ENCODE data around the gene GPANK1.

GPANK1 gene

DNA sequence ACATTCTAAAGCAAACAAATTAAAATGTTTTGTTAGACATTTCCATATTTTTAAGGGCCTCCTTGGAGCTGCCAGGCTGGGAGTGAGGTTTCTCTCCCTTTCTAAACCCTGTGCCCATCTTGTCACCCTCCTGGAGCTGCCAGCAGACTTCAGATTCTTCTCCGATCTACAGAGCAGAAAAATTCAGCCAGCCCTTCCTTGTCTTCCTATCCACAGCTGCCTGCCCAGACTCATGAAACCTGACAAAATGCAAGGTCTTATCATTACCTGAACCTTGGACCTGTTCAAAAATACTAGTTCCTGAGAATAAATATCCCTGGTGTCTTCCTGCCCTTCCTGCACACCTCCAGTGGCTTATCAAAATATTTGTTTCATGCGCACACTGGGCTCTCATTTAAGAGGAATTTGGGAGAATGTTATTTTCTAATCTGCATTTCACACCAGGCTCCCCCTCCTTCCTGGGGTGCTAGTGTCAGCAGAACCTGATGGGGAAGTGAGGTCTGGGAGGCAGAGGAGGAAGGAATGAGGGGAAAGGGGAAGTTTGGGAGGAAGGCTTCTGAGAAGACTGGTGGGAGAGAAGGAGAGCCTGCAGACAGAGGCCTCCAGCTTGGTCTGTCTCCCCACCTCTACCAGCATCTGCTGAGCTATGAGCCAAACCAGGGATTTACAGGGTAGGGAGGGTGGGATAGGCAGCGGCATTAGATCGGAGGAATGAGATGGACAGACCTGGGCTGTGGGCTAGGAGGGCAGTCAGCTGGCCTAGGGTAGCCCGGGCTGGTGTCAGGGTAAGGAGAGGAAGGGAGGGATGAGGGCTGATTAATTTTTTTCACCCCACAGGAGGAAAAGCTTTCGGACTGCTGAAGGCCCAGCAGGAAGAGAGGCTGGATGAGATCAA, 49.9 kb downstream of the GPANK1 start, which contains the start of gene AIF1:
Gene AIF1, plus strand, starts transcription at position 551 of the 895 bp plus-strand sequence. Its CDS starts 96 bp downstream, at position 647.
- DNase-seq = no peak

DNA sequence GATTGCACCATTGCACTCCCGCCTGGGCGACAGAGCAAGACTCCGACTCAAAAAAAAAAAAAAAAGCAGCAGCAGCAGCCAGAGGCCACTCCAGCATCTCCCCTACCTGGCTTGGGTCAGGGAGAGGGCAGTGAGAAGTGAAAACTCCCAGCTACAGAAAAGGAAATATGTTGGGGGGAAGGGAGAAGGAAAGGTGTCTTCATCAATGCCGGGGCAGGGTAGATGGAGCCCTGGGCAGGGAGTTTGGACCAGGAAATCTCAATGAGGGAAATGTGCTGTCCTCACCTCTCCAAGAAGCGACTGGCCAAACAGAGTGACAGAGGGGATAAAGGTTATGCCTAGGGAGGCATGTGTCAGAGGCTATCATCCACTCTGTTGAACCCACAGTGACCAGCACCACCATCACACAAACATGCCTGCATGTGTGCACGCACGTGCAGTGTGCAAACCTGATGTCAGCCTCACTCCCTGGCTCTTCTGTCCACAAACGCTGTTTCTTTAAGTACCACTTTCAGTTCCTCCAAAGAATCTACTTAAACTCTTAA, 50.6 kb downstream of the GPANK1 start:
- no peak for DNase-seq

Data from activated CD4-positive, alpha-beta T cell treated with anti-CD3 and anti-CD28 coated beads, Interleukin-2, amount 50 U/mL, for 1 hour (primary cell).